SKM-1 treated with dmso at 0.1 percent for 144 hours (cell line): ENCODE data around the gene RHEB.
A peak's percentile ranks its signal among the peaks of the same experiment; 100 is the strongest.

ENCODE experiments used
- DNase-seq: peaks from one replicate; lab custom pipeline; 2025; ENCODE audit not compliant: unreplicated experiment; lab: John Stamatoyannopoulos, UW

The RHEB gene

DNA sequence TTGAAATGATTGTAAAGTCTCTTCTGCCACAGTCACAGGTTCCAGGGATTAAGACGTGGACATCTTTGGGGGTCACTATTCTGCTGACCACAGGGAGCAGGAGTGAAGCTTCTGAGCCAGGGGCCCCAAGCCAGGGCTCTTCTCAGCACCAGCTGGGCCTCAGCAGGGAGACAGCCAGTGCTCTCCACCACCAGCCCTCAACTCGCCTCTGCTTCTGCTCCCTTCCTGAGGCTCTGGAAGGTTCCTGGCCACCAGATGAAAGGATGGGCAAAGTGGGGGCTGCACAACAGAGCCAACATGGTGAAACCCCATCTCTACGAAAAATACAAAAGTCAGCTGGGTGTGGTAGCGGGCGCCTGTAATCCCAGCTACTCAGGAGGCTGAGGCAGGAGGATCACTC lies 68.5 kb downstream of the RHEB start:
- no peak for DNase-seq

DNA sequence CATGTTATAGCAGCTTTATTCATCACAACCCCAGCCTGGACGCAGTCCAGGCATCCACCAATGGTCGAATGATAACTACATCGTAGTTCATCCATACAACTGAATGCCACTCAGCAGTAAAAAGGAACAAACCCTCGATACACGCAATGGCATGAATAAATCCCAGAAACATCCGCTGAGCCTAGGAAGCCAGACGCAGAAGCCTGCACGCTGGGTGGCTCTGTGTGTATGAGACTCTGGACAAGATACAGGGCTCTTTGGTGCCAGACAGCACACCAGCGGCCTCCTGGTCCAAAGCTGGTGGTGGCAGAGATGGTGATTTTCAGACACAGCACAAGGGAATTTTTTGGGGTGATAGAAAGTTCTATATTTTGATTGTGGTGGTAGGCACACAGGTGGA lies 69.7 kb downstream of the RHEB start:
- no peak for DNase-seq

DNA sequence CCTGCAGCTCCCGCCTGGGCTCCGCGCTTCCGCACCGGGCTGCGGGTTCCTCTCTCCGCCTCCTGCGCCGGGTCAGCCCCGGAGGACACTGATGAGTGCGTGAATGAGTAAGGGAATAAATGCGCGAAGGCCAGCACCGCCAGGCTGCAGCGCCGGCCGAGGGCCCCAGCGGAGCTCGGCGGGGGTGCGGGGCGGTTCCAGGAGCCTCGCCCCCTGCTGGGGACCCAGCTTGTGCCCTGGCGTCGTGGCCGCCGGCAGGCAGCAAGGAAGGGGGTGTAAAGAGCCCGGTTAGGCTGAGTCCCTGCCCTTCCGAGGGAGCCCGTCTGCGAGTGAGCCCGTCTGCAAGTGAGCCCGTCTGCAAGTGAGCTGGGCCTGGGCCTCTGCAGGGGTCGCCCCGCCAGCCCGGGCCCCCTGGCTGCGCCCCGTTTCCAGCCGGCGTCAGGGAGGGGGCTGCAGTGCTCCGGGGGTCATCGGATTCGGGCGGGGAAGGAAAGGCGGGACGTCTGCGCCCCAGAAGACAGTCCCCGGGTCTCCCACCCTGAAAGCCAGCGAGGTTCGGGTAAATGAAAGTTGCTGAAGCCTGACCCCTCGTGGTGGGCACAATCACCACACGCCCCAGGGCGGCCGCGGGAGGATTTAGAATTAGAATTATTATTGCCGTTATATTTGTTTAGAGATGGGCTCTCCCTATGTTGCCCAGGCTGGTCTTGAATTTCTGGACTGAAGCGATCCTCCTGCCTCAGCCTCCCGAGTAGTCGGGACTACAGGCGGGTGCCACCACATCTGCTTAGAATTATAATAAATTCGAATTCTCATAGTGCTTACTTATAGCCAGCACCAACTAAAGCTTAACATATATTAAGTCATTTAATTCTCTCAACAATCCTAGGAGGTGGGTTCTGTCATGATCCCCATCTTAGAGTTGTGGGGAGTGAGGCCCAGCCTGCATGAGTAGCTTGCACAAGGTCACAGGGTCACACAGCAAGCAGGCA lies 71.1 kb downstream of the RHEB start:
- DNase-seq: peak; percentile 2

DNA sequence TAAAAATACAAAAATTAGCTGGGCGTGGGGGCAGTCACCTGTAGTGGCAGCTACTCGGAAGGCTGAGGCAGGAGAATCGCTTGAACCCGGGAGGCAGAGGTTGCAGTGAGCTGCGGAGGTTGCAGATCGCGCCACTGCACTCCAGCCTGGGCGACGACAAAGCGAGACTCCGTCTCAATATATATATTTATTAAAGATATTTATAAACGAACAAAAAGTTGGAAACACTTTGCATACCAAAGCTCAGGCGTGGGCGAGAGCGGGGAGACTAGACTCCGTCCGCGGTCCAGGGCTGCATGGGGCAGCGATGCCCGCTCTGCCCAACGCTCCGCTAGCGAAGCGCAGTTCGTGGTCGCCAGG lies 71.8 kb downstream of the RHEB start:
- DNase-seq: no peak

DNA sequence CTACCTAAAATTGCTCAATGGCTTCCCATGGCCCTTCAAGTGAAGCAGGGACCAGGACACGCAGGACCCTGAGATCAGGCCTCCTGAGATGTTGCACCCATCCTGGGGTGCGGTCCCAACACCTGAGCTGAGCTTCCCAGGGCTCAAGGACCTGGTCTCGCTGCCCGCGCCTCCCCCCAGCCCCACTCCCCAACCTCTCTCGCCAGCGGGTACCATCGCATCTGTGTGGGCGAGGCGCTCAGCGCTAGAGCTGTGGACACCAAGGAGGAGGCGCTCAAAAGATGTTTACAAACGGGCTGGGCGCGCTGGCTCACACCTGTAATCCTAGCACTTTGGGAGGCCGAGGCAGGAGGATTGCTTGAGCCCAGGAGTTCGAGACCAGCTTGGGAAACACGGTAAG lies 72.4 kb downstream of the RHEB start:
- no peak for DNase-seq

DNA sequence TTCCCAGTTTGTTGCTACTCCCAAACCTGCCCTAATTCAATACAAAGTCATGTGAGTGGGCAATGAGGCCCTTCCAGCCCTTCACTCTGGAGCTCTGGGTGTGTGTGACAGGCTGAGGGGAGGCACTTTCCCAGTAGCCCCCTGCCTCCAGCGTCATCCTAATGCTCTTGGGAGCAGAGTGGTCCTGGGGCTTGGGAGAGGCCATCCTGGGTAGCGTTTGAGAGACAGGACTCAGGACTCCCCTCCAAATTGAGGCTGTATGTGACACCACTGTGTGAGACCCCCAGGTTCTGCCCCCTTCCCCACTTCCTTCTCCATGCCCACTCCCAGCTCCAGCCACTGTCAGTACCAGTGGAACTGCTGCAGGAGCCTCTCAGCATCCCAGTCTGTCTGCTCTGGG lies 73.3 kb downstream of the RHEB start:
- no peak for DNase-seq

DNA sequence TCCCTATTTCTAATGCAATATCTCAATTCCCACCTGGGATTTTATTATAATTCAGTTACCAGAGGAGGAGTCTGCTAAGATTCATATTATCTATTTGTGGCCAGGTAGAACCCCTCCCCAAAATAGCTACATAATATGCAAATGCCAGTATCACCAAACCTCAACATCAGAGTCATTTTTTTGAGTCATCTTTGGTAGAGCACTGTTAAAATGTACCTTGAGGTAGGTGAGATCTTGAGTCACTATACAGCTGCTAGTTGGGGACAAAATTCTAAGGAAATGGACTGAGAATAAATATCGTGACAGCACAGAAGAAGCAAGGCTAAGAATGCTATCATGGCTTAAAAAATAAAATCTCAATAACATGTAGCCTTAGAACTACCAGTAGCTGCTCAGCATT lies 75.1 kb downstream of the RHEB start:
- DNase-seq: no peak

DNA sequence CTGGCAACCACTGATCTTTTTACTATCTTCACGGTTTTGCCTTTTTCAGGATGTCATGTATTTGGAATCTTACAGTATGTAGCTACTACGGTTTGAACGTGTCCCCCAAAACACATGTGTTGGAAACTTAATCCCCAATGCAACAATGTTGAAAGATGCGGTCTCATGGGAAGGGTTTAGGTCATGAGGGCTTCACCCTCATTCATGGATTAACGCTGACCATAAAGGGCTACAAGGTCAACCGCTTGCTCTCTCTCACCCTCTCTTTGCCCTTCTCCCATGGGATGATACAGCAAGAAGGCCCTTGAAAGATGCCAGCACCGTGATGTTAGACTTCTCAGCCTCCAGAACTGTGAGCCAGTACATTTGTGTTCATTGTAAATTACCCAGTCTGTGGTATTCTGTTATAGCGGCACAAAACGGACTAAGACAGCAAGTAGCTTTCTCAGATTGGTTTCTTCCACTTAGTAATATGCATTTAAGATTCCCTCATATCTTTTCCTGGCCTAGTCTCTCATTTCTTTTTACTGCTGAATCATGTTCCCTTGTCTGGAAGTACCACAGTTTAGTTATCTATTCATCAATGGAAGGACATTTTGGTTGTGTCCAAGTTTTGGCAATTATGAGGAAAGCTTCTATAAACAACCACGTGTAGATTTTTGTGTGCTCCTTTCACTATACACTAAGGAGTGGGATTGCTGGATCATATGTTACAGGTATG lies 76.8 kb downstream of the RHEB start:
- DNase-seq: no peak

DNA sequence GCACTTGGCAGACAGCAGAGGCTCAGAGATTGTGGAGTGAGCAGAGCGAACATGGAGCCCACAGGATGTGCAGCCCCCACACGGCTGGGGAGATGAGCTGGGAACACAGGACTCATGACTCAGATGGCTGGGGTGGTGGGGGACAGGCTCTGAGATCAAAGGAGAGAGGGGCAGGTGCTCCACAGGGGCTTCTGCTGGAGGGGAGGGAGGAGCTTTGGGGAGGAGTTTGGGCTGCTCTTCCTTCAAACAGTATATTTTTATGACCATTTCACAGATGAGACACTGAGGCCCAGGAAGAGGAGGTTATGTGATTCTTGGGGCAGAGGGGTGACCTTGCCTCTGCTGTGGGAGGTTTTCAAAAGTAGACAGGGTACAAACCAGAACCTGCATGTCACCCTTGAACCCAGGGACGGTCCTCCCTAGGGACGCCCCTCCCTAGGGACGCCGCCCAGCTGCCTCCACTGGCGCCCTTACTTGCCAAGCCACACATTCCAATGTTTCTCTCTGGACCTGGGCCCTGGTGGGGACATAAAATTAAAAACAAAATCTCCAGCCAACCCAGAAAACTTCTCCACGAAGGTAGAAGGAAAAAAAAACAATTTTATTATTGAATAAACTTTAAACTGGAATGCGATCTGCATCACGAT lies 78.8 kb downstream of the RHEB start:
- no peak for DNase-seq

DNA sequence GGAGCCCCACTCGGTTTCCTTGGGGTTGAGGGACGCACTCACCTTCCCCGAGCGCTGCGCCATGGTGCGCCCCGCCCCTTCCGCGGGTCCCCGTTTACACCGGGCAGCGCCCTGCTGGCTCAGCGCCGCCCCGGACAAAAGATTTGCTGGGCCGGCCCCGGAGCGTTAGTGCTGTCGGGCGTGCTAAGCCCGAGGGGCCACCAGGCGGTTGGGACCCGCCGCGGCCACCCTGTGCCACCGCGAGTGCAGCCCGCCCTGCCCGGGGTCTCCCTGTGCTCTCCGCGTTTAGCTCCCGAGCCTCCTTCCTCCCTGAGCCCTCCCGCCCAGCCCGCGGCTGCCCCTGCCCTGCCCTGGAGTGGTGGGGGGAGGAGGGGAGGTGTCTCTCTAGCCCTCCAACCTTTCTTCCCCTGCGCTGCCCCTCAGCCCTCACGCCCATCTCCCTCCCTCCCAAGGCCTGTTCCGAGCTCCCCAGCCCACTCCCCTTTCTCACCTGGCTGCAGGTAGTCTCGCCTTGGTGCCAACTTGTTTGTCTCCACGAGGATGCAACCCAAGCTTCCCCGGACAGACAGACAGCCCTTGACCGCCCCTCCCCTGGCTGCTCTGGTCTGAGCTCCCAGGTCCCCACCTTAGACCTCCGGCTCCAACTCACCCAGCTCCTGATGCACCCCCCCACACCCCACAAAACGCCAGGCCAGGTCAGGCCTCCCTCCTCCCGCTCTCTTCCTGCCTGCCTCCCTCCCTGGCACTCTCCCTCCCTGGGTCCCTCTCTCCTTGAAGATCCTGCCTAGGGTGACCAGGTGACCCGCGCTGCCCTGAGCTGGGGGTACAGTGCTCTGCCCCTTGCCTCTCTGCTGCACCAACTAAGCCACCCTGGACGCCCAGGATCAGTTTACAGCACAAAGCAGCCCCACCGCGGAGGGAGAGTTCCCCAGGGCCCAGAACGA lies 79.6 kb downstream of the RHEB start, which contains the start of gene CRYGN:
Gene CRYGN (minus strand): TSS at position 287 of the 944 bp plus-strand sequence. CDS start 224 bp downstream, at position 63.
- DNase-seq: no peak

DNA sequence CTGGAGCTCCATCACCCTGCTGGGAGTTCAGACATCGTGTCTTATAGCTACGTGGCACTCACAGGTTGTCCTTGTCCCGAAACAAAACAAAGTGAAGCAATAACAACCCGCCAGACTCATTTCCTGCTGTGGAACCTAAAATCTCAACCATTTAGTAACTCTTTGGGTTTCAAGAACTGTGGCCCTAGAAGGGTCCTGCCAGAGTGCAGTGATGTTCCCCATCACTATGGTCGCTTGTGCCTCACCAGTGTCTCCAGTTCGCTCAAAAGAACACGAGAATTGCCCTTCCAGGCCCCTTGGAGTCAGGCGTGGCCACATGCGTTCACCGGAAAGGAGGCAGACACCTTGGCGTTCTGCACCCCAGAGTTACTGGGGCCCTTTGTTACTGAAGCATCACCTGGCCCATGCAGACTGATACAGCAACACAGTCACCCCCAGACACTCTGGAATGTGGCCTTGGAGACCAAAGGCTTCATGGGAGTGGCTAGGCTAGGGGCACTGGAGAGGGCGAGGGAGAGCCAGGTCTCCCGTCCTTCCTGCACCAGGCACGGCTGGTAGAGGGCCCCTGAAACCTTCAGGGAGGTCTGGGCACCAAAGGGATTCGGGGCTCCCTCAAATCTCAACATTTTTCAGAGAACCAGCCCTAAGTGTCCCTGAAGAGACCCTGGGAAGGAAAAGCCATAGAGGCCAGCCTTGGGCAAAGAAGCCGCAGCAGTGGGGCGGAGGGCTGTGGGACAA lies 80.7 kb downstream of the RHEB start:
- no peak for DNase-seq

DNA sequence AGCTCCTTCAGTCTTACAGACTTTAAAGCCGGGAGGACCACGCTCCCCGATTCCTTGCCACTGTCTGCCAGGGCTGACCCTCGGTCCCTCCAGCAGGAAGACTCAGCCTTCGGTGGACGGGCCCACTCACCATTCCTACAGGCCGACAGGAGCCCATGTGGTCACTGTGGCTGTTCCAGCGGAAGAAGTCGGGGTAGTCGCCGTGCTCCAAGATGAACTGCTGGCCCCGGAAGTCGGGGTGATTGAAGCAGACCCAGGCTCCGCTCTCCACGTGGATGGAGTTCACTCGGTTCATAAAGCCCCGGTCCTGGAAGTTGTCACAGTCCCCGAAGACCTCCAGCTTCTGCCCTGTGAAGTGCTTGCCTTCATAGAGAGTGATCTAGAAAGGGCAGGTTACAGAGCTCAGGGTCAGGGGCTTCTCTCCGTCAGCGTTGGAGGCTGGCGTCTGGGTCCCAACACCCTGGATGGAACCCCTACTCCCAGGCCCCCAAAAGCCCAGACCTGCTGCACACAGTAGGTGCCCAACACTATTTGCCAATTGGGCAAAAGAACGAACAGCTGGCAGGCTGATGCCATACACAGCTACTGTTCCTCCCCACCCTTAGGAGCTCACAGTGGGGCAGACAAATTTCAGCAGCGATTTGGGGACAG lies 81.7 kb downstream of the RHEB start:
- DNase-seq: no peak

DNA sequence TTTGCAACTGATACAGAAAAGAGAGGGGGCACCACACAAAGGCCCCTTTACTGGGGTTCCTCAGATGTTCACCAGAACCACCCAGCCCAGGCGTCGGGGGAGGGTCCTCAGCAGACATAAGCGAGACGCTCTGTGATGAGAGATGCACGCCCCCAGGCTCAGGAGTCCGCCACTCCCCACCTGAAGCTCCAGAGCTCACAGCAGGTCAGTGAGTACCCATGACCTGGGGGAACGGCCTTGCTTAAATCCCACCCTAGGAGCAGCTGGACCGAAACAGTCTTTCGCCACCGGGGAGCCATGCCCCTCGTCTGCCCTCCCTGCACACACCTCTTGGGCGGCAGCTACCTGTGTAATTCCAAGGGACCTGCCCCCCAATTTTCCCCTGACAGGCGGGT lies 82.5 kb downstream of the RHEB start:
- DNase-seq: no peak

DNA sequence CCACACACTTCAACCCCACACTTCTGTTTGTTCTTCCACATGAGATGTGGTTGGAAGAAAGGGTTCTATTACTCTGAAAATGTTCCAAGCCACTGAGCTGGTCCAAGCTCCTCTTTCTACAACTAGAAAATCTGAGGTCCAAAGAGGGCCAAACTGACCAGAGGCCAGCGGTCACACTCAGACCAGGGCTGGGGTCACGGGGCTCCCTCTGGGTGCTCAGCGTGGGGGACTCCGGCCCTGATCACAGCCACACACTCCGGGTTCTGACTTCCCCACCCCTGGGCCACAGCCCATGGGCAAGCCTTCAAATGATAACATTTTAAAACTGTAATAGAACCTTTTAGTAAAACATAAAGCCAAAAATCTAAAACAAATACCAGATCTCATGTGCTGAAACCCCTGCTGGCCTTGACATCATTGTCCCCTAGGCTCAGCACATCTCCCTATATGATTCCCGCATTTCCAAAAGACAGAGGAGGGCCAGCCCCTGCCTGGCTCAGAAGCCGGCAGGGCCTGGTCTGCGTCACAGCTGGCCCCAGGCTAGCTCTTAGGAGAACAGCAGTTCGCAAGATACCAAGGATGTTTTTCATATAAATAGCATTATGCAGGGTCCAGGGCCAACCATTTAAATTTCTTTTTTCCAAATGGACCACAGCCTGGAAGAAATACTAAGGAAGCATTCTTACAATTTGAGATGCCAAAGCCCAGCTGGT lies 83.1 kb downstream of the RHEB start:
- DNase-seq: no peak

DNA sequence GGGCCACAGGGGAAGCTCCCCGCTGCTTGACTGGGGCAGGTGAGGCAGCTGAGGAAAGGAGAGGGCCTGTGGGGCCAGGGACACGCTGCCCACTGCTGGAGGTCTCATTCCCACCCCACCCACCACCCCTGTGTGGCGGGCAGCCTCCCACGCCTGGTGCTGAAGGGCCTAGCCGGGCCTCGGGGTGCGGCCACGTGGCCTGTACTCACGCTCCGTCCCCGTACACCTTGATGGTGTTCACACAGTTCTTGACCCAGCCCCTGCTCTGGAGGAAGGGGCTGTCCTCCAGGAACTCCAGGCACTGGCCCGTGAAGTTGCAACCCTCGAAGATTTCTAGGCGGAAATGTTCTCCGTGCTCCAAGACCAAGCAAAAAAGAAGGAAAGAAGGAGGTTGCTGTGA lies 83.7 kb downstream of the RHEB start:
- DNase-seq: no peak

DNA sequence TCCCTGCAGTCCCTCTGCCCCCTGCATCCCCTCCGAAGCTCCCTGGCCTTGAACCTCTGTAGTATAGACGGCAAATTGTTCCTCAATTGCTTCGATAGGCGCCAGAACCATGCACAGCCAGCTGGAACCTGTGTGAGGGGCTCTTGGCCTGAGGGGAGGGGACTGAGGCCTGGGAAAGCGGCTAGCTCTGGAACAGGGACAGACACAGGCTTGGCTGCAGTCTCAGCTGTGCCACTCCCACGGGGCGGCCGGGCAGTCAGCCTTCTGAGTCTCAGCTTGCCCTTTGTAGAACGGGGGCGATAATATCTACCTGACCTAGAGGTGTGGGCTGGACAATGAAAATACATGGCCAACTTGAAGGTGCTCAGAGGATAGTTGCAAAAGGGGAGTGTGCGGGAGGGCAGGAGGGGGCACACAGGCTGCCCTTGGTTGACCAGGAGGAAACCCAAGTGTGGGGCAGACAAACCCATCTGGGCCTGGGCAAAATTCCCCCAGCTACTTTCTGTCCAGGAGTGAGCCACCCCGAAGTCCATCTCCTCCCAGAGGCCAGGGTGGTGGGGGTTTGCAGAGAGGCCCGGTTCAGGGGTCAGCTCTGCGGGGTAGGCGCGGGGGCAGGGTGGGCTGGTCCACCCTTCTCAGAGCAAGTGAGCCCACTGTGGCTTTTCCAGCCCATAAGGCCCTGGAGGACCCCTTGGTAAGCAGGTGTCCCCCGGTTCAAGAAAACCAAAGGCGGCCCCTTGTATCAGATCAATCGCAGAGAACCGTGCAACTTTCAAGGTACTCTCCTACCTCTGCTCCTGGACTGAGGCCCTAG lies 84.4 kb downstream of the RHEB start:
- DNase-seq: no peak

DNA sequence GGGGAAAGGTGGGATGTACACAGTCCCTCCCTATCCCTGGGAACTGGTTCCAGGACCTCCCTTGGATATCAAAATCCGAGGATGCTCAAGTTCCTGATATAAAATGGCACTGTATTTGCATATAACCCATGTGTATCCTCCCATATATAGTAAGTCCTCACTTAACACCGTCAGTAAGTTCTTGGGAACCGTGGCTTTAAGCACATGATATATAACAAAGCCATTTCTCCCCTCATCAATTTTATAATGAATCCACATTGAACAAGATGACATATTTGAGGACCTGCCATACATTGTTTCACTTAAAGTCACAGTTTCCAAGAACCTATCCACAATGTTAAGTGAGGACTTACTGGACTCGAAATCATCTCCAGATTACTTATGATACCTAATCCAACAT lies 85.1 kb downstream of the RHEB start:
- no peak for DNase-seq
